Testis (tissue), 2 donors: Measurements from ENCODE around the gene BIK.

Source experiments
- POLR2A ChIP-seq: fragments of 450-650 bp; IDR thresholded peaks from one replicate; pipeline ENCODE4 v1.6.1; 2017; ENCODE audit warnings: antibody characterized with exemption, mild to moderate bottlenecking, moderate library complexity
- TF ChIP-seq, protein P1 (sequence below), 3 experiments: fragments of 450-650 bp in 2 of 3; fragments of 200-600 bp in 1 of 3; sonication (generic) in 1 of 3; IDR thresholded peaks; one replicate each; pipeline ENCODE4 v1.5.1; 2016 to 2019; ENCODE audit warnings: antibody characterized with exemption in 3 of 3, mild to moderate bottlenecking in 2 of 3, moderate library complexity in 1 of 3

DNA sequence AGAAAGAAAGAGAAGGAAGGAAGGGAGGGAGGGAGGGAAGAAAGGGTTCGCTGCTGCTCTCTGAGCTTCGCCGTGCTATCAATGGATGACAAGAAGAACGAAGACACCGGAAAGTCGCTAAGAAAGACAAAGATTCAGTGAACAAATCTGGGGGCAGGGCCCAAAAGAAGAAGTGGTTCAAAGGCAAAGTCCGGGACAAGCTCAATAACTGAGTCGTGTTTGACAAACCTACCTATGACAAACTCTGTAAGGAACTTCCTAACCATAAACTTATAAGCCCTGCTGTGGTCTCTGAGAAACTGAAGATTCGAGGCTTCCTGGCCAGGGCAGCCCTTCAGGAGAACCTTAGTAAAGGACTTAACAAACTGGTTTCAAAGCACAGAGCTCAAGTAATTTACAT lies 18.5 kb upstream of the BIK start:
- TF ChIP-seq, protein P1, sequence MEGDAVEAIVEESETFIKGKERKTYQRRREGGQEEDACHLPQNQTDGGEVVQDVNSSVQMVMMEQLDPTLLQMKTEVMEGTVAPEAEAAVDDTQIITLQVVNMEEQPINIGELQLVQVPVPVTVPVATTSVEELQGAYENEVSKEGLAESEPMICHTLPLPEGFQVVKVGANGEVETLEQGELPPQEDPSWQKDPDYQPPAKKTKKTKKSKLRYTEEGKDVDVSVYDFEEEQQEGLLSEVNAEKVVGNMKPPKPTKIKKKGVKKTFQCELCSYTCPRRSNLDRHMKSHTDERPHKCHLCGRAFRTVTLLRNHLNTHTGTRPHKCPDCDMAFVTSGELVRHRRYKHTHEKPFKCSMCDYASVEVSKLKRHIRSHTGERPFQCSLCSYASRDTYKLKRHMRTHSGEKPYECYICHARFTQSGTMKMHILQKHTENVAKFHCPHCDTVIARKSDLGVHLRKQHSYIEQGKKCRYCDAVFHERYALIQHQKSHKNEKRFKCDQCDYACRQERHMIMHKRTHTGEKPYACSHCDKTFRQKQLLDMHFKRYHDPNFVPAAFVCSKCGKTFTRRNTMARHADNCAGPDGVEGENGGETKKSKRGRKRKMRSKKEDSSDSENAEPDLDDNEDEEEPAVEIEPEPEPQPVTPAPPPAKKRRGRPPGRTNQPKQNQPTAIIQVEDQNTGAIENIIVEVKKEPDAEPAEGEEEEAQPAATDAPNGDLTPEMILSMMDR (IDR thresholded peaks at IDR 0.05), result no peak
- TF ChIP-seq POLR2A, result no peak
